HFFc6 (cell line): Measurements from ENCODE around the gene HAGHL. TPM values are rescaled to one million over a fixed set of nuclear protein-coding genes. Genes with fewer than 3 reads are reported as not detected.
A peak's percentile ranks its signal among the peaks of the same experiment; 100 is the strongest.
"Not testable (repeated sequence)": the region's sequence is repeated elsewhere in the genome, so short reads cannot be mapped to it uniquely, and the experiment has no call there.

ENCODE experiments used
- DNase-seq: peaks from one replicate; pipeline ENCODE4 v3.0.0-alpha.2; 2018
- H3K27ac Mint-ChIP-seq: 2 replicates; pipeline ENCODE4 v1.8.0; 2020; ENCODE audit warnings: mild to moderate bottlenecking, mixed read lengths
- H3K27me3 Mint-ChIP-seq: 2 replicates; pipeline ENCODE4 v1.8.0; 2021; ENCODE audit warnings: mild to moderate bottlenecking, moderate library complexity, mixed read lengths; ENCODE audit not compliant: insufficient read depth
- H3K36me3 Mint-ChIP-seq: 2 replicates; pipeline ENCODE4 v1.8.0; 2021; ENCODE audit warnings: low read depth, mixed read lengths
- H3K4me1 Mint-ChIP-seq: 2 replicates; pipeline ENCODE4 v1.8.0; 2020; ENCODE audit warnings: low read depth, mixed read lengths
- H3K4me3 Mint-ChIP-seq: 2 replicates; pipeline ENCODE4 v1.8.0; 2020; ENCODE audit warnings: mild to moderate bottlenecking, moderate library complexity, mixed read lengths
- H3K9me3 Mint-ChIP-seq: 2 replicates; pipeline ENCODE4 v1.8.0; 2020; ENCODE audit warnings: mild to moderate bottlenecking, mixed read lengths
- total RNA-seq, 6 experiments: library from RNA; stranded (reverse); fragmentation: NEBNext Ultra II Directional; extraction: Animal tissue kit (Norgen Biotek cat#: 25700); gene quantifications; 2 replicates in 1 of 6; 3 replicates in 5 of 6; pipeline ENCODE4 v1.2.3, GENCODE V29; 2021
- TF ChIP-seq, protein P1 (sequence below): fragments of 200-600 bp; sonication (generic); IDR thresholded peaks from 2 replicates; pipeline ENCODE4 v1.5.0; 2021; ENCODE audit warnings: antibody characterized with exemption, mild to moderate bottlenecking

HAGHL gene
- total RNA-seq, 6 experiments from 2014 or later, result 11.4 to 16.6 (median 14.1) TPM

DNA sequence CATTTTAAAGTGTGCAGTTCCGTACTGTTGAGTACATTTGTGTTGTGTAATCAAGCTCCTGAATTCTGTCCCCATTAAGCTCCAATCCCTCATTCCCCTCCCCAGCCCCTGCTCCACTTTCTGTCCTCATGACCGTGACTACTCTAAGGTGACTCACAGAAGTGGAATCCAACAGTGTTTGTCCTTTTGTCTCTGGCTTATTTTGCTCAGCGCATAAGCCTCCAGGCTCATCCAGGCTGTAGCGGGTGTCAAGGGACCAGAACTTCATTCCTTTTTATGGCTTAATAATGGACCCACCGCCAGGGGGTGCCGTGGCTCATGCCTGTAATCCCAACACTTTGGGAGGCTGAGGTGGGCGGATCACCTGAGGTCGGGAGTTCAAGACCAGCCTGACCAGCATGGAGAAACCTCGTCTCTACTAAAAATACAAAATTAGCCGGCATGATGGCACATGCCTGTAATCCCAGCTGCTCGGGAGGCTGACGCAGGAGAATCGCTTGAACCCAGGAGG lies 14.1 kb upstream of the HAGHL start:
- TF ChIP-seq, protein P1, sequence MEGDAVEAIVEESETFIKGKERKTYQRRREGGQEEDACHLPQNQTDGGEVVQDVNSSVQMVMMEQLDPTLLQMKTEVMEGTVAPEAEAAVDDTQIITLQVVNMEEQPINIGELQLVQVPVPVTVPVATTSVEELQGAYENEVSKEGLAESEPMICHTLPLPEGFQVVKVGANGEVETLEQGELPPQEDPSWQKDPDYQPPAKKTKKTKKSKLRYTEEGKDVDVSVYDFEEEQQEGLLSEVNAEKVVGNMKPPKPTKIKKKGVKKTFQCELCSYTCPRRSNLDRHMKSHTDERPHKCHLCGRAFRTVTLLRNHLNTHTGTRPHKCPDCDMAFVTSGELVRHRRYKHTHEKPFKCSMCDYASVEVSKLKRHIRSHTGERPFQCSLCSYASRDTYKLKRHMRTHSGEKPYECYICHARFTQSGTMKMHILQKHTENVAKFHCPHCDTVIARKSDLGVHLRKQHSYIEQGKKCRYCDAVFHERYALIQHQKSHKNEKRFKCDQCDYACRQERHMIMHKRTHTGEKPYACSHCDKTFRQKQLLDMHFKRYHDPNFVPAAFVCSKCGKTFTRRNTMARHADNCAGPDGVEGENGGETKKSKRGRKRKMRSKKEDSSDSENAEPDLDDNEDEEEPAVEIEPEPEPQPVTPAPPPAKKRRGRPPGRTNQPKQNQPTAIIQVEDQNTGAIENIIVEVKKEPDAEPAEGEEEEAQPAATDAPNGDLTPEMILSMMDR, result peak; percentile 88
- peak overlapping the region; percentile 72 for H3K27ac Mint-ChIP-seq
- not testable (repeated sequence) for H3K9me3 Mint-ChIP-seq, H3K36me3 Mint-ChIP-seq, H3K27me3 Mint-ChIP-seq, H3K4me3 Mint-ChIP-seq
- peak; percentile 97 for DNase-seq
- peaks cover 26% of the 10 kb centered on the region for H3K4me1 Mint-ChIP-seq

GRCh38 chr16:714079-714478 lies 12.8 kb upstream of the HAGHL start:
- no peaks in the 10 kb centered on the region for H3K36me3 Mint-ChIP-seq
- TF ChIP-seq, protein P1, result no peak
- no peak overlapping the region for H3K27ac Mint-ChIP-seq
- H3K4me3 Mint-ChIP-seq, result no peak overlapping the region
- no peaks in the 10 kb centered on the region for H3K9me3 Mint-ChIP-seq
- 0 out of 2 replicates have a peak, but pooled peaks cover 2% of the 10 kb centered on the region for H3K27me3 Mint-ChIP-seq
- peaks cover 27% of the 10 kb centered on the region for H3K4me1 Mint-ChIP-seq
- DNase-seq, result no peak

GRCh38 chr16:714558-715476 lies 12.1 kb upstream of the HAGHL start, which contains the start of gene METRN:
Gene METRN, plus strand, starts transcription at chr16:715118. Its CDS starts 172 bp downstream, at chr16:715290.
- TF ChIP-seq, protein P1, result no peak
- Mint-ChIP-seq H3K4me1 (peaks cover 35% of the 10 kb centered on the region), H3K27me3 (peaks cover 4% of the 10 kb centered on the region; the same call in 1 of the 2 replicates), H3K4me3 (peak within 1 kb of the TSS; percentile 87), H3K27ac (peak within 1 kb of the TSS; percentile 79), H3K9me3 (no peaks in the 10 kb centered on the region), H3K36me3 (no peaks in the 10 kb centered on the region)
- DNase-seq, result peak; percentile 80

DNA sequence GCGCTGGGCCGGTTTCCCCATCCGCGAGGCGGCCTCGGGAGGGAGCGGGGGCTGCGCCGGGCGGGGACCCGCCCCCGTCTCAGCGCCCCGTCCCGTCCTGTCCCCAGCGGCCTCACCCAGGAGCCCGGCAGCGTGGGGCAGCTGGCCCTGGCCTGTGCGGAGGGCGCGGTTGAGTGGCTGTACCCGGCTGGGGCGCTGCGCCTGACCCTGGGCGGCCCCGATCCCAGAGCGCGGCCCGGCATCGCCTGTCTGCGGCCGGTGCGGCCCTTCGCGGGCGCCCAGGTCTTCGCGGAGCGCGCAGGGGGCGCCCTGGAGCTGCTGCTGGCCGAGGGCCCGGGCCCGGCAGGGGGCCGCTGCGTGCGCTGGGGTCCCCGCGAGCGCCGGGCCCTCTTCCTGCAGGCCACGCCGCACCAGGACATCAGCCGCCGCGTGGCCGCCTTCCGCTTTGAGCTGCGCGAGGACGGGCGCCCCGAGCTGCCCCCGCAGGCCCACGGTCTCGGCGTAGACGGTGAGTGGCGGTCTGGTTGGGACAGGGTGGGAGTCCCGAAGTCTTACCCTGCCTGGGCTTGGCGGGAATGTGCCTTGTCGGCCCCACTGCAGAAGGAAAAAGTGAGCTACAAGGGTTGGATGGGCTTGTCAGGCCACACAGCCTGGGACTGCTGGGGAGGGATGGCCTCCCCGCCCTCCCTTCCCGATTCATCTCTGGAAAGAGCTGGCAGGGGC lies 11.3 kb upstream of the HAGHL start:
- peak overlapping the region; percentile 87 for H3K4me3 Mint-ChIP-seq
- H3K9me3 Mint-ChIP-seq, result no peaks in the 10 kb centered on the region
- TF ChIP-seq, protein P1, result peak; percentile 60
- peaks cover 36% of the 10 kb centered on the region for H3K4me1 Mint-ChIP-seq
- H3K36me3 Mint-ChIP-seq, result no peaks in the 10 kb centered on the region
- peak overlapping the region; percentile 79 for H3K27ac Mint-ChIP-seq
- DNase-seq, result no peak
- H3K27me3 Mint-ChIP-seq, result peaks cover 9% of the 10 kb centered on the region; the same call in 1 of the 2 replicates

- Mint-ChIP-seq H3K36me3 (no peaks in the 10 kb centered on the region), H3K27me3 (peaks cover 9% of the 10 kb centered on the region; the same call in 1 of the 2 replicates), H3K27ac (peak overlapping the region; percentile 79), H3K9me3 (no peaks in the 10 kb centered on the region), H3K4me3 (peak overlapping the region; percentile 87), H3K4me1 (peaks cover 36% of the 10 kb centered on the region)
- TF ChIP-seq, protein P1, result no peak
- DNase-seq, result peak; percentile 39
These were observed 10.7 kb upstream of the HAGHL start for GRCh38 chr16:716200-716568.
